ENCODE results near the gene KIAA0930. TPM values are rescaled to one million over a fixed set of nuclear protein-coding genes. Genes with fewer than 3 reads are reported as not detected.

The KIAA0930 gene
- polyA plus RNA-seq, 1 donor from 2014 or later = 129 TPM

GRCh38 chr22:45238076-45238956 is 2.4 kb downstream of the KIAA0930 start:
- Histone ChIP-seq H2AFZ (ENCODE audit: low read depth, low read length) (no peak overlapping the region), H3K4me3 (ENCODE audit: low read length) (peak overlapping the region; percentile 97), H3K27me3 (ENCODE audit: insufficient read depth, low read depth, low read length) (no peaks in the 10 kb centered on the region), H3K27ac (ENCODE audit: low read length) (no peak overlapping the region), H3K4me2 (ENCODE audit: low read length) (no peak overlapping the region), H3K9me2 (ENCODE audit: insufficient read depth, low read length) (no peaks in the 10 kb centered on the region), H3K79me2 (replicated peaks; ENCODE audit: insufficient read depth, low read length) (peaks cover 45% of the 10 kb centered on the region), H4K20me1 (ENCODE audit: insufficient read depth) (peaks cover 20% of the 10 kb centered on the region), H3K36me3 (ENCODE audit: insufficient read depth, low read length) (no peaks in the 10 kb centered on the region), H3F3A (ENCODE audit: insufficient read depth, low read length, poor library complexity, severe bottlenecking) (no peaks in the 10 kb centered on the region), H3K9ac (ENCODE audit: low read length) (peak overlapping the region; percentile 98), H3K9me3 (ENCODE audit: low read length) (no peaks in the 10 kb centered on the region)
- TF ChIP-seq CTCF (IDR thresholded peaks at IDR 0.05; ENCODE audit: poor library complexity, severe bottlenecking) = no peak
- TF ChIP-seq EZH2 (IDR thresholded peaks at IDR 0.05; ENCODE audit: borderline replicate concordance, insufficient read depth, low read length, poor library complexity, severe bottlenecking) = no peak
- TF ChIP-seq TAF1 (IDR thresholded peaks at IDR 0.05; ENCODE audit: low read depth) = no peak
- no peak for TF ChIP-seq RAD21 (conservative IDR thresholded peaks at IDR 0.05)
- TF ChIP-seq POLR2AphosphoS5 (IDR thresholded peaks at IDR 0.05) = no peak
- no peak for TF ChIP-seq EP300 (conservative IDR thresholded peaks at IDR 0.05; ENCODE audit: poor library complexity, severe bottlenecking)
- no peak for TF ChIP-seq REST (IDR thresholded peaks at IDR 0.05; ENCODE audit: borderline replicate concordance)
- no peak for TF ChIP-seq SMC3 (conservative IDR thresholded peaks at IDR 0.05; ENCODE audit: poor library complexity)
- no peak for TF ChIP-seq MXI1 (conservative IDR thresholded peaks at IDR 0.05; ENCODE audit: poor library complexity, severe bottlenecking)

GRCh38 chr22:45237065-45237990 is 3.4 kb downstream of the KIAA0930 start:
- no peak overlapping the region for H3K9ac ChIP-seq (ENCODE audit: low read length)
- H3K4me2 ChIP-seq (ENCODE audit: low read length) = no peak overlapping the region
- H3K36me3 ChIP-seq (ENCODE audit: insufficient read depth, low read length) = no peaks in the 10 kb centered on the region
- H2AFZ ChIP-seq (ENCODE audit: low read depth, low read length) = no peak overlapping the region
- H3K9me2 ChIP-seq (ENCODE audit: insufficient read depth, low read length) = no peaks in the 10 kb centered on the region
- peak overlapping the region; percentile 6 for H3K4me3 ChIP-seq (ENCODE audit: low read length)
- no peaks in the 10 kb centered on the region for H3F3A ChIP-seq (ENCODE audit: insufficient read depth, low read length, poor library complexity, severe bottlenecking)
- peaks cover 52% of the 10 kb centered on the region for H3K79me2 ChIP-seq (replicated peaks; ENCODE audit: insufficient read depth, low read length)
- no peak overlapping the region for H3K27ac ChIP-seq (ENCODE audit: low read length)
- H3K27me3 ChIP-seq (ENCODE audit: insufficient read depth, low read depth, low read length) = no peaks in the 10 kb centered on the region
- TF ChIP-seq TAF1 (IDR thresholded peaks at IDR 0.05; ENCODE audit: low read depth) (no peak), SMC3 (conservative IDR thresholded peaks at IDR 0.05; ENCODE audit: poor library complexity) (no peak), POLR2AphosphoS5 (IDR thresholded peaks at IDR 0.05) (no peak), MXI1 (conservative IDR thresholded peaks at IDR 0.05; ENCODE audit: poor library complexity, severe bottlenecking) (no peak)
- H4K20me1 ChIP-seq (ENCODE audit: insufficient read depth) = peaks cover 20% of the 10 kb centered on the region
- no peaks in the 10 kb centered on the region for H3K9me3 ChIP-seq (ENCODE audit: low read length)

Measured in neural cell (in vitro differentiated cells).